ENCODE results near the gene ZNF677.
"Not testable (repeated sequence)": the region's sequence is repeated elsewhere in the genome, so short reads cannot be mapped to it uniquely, and the experiment has no call there.

The ZNF677 gene

GRCh38 chr19:53254411-53255341 is at the start of gene ZNF677:
Gene ZNF677 (minus strand): TSS chr19:53254873. CDS start chr19:53251550, 3,323 bp downstream.
- Mint-ChIP-seq H3K9me3 (peaks cover 47% of the 10 kb centered on the region), H3K4me1 (ENCODE audit: low read depth) (peaks cover 10% of the 10 kb centered on the region), H3K36me3 (ENCODE audit: low read depth) (peaks cover 48% of the 10 kb centered on the region), H3K27me3 (peaks cover 8% of the 10 kb centered on the region), H3K4me3 (peak within 1 kb of the TSS; percentile 86), H3K27ac (no peak within 1 kb of the TSS)

DNA sequence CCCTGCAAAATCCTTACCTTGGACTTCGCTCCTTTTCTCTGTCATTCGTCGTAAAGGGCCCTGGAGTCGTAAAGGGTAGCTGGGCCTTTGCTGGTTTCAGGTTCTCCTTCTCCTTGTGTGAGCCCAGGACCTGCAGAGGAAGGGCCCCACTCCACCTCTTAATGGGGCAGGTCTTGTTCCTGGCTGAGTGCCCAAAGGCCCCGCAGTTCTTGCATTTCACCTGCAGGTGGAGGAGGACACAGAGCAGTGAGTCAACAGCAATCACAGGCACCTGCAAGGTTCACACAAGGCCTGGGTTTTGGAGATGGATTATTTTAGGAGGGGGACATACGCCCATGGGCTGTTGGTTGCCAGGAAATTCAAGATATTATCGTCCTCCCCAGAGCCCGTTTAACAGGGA is 46.7 kb upstream of the ZNF677 start:
- not testable (repeated sequence) for H3K36me3 Mint-ChIP-seq (ENCODE audit: low read depth); H3K27me3 Mint-ChIP-seq; H3K4me3 Mint-ChIP-seq; H3K4me1 Mint-ChIP-seq (ENCODE audit: low read depth); H3K27ac Mint-ChIP-seq
- H3K9me3 Mint-ChIP-seq = peaks cover 19% of the 10 kb centered on the region

DNA sequence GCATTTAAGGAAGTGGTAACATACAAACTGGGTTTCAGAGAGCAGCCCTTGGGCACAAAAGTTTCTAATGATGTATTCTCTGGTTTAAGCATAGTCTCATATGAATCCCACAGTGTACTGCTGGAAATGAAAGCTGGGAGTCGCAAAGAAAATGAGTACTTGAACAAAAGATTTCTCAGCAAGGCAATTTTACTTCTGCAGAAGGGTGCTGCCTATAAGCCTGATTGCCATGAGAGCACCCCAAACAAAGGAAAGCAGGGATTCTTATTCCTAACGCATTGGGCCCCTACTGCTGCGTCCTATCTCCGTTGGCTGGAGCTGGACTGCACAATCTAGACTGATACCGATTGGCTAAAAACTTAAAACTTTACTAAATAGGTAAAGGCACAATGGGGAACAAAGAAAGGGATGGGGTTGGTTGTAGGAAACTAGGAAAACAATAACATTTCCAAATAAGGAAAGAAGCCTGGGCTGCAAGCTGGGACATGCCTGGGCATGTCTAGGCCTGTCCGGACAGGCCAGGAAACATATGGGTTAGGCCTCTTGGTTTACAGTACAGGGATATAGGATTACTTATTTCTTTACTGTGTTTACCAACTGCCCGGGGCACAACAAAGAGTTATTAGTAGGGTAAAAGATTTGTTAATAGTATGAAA is 40.2 kb upstream of the ZNF677 start:
- H3K9me3 Mint-ChIP-seq = peaks cover 41% of the 10 kb centered on the region
- H3K36me3 Mint-ChIP-seq (ENCODE audit: low read depth) = peaks cover 3% of the 10 kb centered on the region
- no peaks in the 10 kb centered on the region for H3K27me3 Mint-ChIP-seq
- H3K4me3 Mint-ChIP-seq = no peak overlapping the region
- no peaks in the 10 kb centered on the region for H3K4me1 Mint-ChIP-seq (ENCODE audit: low read depth)
- no peak overlapping the region for H3K27ac Mint-ChIP-seq

- H3K9me3 Mint-ChIP-seq = peaks cover 45% of the 10 kb centered on the region
- no peaks in the 10 kb centered on the region for H3K4me1 Mint-ChIP-seq (ENCODE audit: low read depth)
- H3K27ac Mint-ChIP-seq = no peak overlapping the region
- H3K4me3 Mint-ChIP-seq = no peak overlapping the region
- H3K36me3 Mint-ChIP-seq (ENCODE audit: low read depth) = peaks cover 3% of the 10 kb centered on the region
- H3K27me3 Mint-ChIP-seq = no peaks in the 10 kb centered on the region
These were observed 36.3 kb upstream of the ZNF677 start for GRCh38 chr19:53290758-53291549.

DNA sequence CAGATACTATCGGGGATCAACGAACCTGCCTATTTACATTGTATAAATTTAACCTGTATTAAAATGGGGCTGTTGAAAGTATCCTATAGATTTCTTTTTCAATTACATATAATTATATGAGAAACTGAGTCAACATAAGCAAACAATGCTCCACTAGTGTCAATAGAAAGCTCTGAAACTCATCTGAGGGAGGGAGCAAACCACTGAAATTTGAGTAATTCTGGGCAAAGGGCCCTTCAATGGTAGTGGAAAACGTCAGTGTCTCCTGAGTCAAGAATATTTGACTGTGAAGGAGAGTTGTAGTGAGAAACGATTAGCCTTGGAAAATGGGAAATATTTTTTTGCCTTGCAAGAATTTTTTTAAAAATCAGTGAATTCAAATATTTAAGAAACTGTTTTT is 30.4 kb upstream of the ZNF677 start:
- H3K9me3 Mint-ChIP-seq = peaks cover 23% of the 10 kb centered on the region
- no peaks in the 10 kb centered on the region for H3K27me3 Mint-ChIP-seq
- no peak overlapping the region for H3K4me3 Mint-ChIP-seq
- no peaks in the 10 kb centered on the region for H3K4me1 Mint-ChIP-seq (ENCODE audit: low read depth)
- no peaks in the 10 kb centered on the region for H3K36me3 Mint-ChIP-seq (ENCODE audit: low read depth)
- H3K27ac Mint-ChIP-seq = no peak overlapping the region

DNA sequence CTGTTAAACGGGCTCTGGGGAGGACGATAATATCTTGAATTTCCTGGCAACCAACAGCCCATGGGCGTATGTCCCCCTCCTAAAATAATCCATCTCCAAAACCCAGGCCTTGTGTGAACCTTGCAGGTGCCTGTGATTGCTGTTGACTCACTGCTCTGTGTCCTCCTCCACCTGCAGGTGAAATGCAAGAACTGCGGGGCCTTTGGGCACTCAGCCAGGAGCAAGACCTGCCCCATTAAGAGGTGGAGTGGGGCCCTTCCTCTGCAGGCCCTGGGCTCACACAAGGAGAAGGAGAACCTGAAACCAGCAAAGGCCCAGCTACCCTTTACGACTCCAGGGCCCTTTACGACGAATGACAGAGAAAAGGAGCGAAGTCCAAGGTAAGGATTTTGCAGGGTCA is 27.3 kb upstream of the ZNF677 start:
- not testable (repeated sequence) for H3K36me3 Mint-ChIP-seq (ENCODE audit: low read depth); H3K4me3 Mint-ChIP-seq; H3K27me3 Mint-ChIP-seq; H3K4me1 Mint-ChIP-seq (ENCODE audit: low read depth); H3K27ac Mint-ChIP-seq
- peaks cover 24% of the 10 kb centered on the region for H3K9me3 Mint-ChIP-seq

GRCh38 chr19:53275480-53275879 is 20.8 kb upstream of the ZNF677 start:
- H3K9me3 Mint-ChIP-seq = peaks cover 53% of the 10 kb centered on the region
- peaks cover 3% of the 10 kb centered on the region for H3K36me3 Mint-ChIP-seq (ENCODE audit: low read depth)
- no peak overlapping the region for H3K27ac Mint-ChIP-seq
- H3K4me3 Mint-ChIP-seq = no peak overlapping the region
- H3K4me1 Mint-ChIP-seq (ENCODE audit: low read depth) = no peaks in the 10 kb centered on the region
- peaks cover 4% of the 10 kb centered on the region for H3K27me3 Mint-ChIP-seq

DNA sequence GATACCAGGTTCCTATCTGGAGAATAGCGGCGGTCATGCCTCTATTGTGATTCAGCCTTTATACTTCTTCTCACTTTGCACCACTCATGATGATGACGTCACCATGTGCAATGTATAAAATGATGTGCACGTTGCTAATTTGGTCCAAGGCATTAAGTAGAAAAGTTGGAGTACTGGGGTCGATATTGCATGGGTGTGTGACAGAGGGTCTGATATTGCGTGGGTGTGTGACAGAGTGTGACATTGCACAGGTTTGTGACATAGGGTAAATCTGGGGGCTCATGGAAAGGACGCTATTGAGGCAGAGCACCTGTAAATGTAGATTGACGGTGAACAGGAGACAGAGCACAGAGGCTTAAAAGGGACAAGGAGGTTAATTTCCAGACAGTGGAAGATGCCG is 17.4 kb upstream of the ZNF677 start:
- no peaks in the 10 kb centered on the region for H3K4me1 Mint-ChIP-seq (ENCODE audit: low read depth)
- peaks cover 4% of the 10 kb centered on the region for H3K27me3 Mint-ChIP-seq
- H3K4me3 Mint-ChIP-seq = no peak overlapping the region
- peaks cover 7% of the 10 kb centered on the region for H3K36me3 Mint-ChIP-seq (ENCODE audit: low read depth)
- H3K9me3 Mint-ChIP-seq = peaks cover 50% of the 10 kb centered on the region
- no peak overlapping the region for H3K27ac Mint-ChIP-seq

DNA sequence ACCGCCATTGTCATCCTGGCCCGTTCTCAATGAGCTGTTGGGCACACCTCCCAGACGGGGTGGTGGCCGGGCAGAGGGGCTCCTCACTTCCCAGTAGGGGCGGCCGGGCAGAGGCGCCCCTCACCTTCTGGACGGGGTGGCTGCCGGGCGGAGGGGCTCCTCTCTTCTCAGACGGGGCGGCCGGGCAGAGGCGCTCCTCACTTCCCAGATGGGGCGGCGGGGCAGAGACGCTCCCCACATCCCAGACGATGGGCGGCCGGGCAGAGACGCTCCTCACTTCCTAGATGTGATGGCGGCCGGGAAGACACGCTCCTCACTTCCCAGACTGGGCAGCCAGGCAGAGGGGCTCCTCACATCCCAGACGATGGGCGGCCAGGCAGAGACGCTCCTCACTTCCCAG is 15.2 kb upstream of the ZNF677 start:
- H3K9me3 Mint-ChIP-seq = peaks cover 54% of the 10 kb centered on the region
- H3K27me3 Mint-ChIP-seq = peaks cover 13% of the 10 kb centered on the region

GRCh38 chr19:53267623-53268022 is 12.9 kb upstream of the ZNF677 start, which contains the start of gene VN1R4:
Gene VN1R4 (minus strand): TSS chr19:53267723. CDS start chr19:53267665, 58 bp downstream.
- H3K4me3 Mint-ChIP-seq; H3K4me1 Mint-ChIP-seq (ENCODE audit: low read depth); H3K27ac Mint-ChIP-seq: not testable (repeated sequence)
- Mint-ChIP-seq H3K9me3 (peaks cover 52% of the 10 kb centered on the region), H3K36me3 (ENCODE audit: low read depth) (peaks cover 15% of the 10 kb centered on the region), H3K27me3 (peaks cover 24% of the 10 kb centered on the region)

More for the DNA sequence above, 15.2 kb upstream of the ZNF677 start:
- H3K36me3 Mint-ChIP-seq (ENCODE audit: low read depth); H3K4me1 Mint-ChIP-seq (ENCODE audit: low read depth); H3K4me3 Mint-ChIP-seq; H3K27ac Mint-ChIP-seq: not testable (repeated sequence)

- Mint-ChIP-seq H3K4me1 (ENCODE audit: low read depth) (peaks cover 10% of the 10 kb centered on the region), H3K27me3 (peaks cover 16% of the 10 kb centered on the region), H3K9me3 (peaks cover 38% of the 10 kb centered on the region), H3K36me3 (ENCODE audit: low read depth) (peaks cover 19% of the 10 kb centered on the region)
- H3K4me3 Mint-ChIP-seq, H3K27ac Mint-ChIP-seq: not testable (repeated sequence)
These were observed 3.2 kb upstream of the ZNF677 start, which contains the start of gene VN1R2 for GRCh38 chr19:53257715-53258342. Gene VN1R2 (plus strand): TSS chr19:53258292. CDS start chr19:53258376, 84 bp downstream.

GRCh38 chr19:53246498-53246897 is 8.2 kb downstream of the ZNF677 start:
- Mint-ChIP-seq H3K4me3 (no peak overlapping the region), H3K9me3 (peaks cover 63% of the 10 kb centered on the region), H3K27ac (no peak overlapping the region)

DNA sequence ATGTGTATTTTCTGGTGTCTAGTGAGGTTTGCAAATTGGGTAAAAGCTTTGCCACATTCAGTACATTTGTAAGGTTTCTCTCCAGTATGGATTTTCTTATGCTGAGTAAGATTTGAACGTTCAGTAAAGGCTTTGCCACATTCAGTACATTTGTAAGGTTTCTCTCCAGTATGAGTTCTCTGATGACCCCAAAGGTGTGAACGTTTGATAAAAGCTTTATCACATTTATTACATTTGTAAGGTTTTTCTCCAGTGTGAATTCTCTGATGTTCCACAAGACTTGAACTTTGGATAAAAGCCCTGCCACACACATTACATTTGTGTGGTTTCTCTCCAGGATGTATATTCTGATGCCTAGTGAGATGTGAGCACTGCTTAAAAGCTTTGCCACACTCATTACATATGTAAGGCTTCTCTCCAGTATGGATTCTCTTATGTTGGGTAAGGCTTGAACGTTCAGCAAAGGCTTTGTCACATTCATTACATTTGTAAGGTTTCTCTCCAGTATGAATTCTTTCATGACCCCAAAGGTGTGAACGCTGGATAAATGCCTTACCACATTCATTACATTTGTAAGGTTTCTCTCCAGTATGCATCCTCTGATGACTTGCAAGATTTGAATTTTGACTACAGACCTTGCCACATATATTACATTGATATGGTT is 17.4 kb downstream of the ZNF677 start:
- Mint-ChIP-seq H3K27ac (no peak overlapping the region), H3K36me3 (ENCODE audit: low read depth) (peaks cover 62% of the 10 kb centered on the region), H3K4me3 (no peak overlapping the region), H3K27me3 (no peaks in the 10 kb centered on the region), H3K4me1 (ENCODE audit: low read depth) (no peaks in the 10 kb centered on the region), H3K9me3 (peaks cover 61% of the 10 kb centered on the region)

More at GRCh38 chr19:53246498-53246897, 8.2 kb downstream of the ZNF677 start:
- Mint-ChIP-seq H3K36me3 (ENCODE audit: low read depth) (peaks cover 88% of the 10 kb centered on the region), H3K4me1 (ENCODE audit: low read depth) (no peaks in the 10 kb centered on the region), H3K27me3 (no peaks in the 10 kb centered on the region)

GRCh38 chr19:53224606-53225005 is 30.1 kb downstream of the ZNF677 start:
- no peak overlapping the region for H3K27ac Mint-ChIP-seq
- no peaks in the 10 kb centered on the region for H3K4me1 Mint-ChIP-seq (ENCODE audit: low read depth)
- H3K9me3 Mint-ChIP-seq = peaks cover 39% of the 10 kb centered on the region
- no peaks in the 10 kb centered on the region for H3K27me3 Mint-ChIP-seq
- H3K36me3 Mint-ChIP-seq (ENCODE audit: low read depth) = peaks cover 40% of the 10 kb centered on the region
- H3K4me3 Mint-ChIP-seq = no peak overlapping the region

Data from stimulated activated naive CD8-positive, alpha-beta T cell treated with anti-CD3 and anti-CD28 coated beads, Interleukin-15, Interleukin-2, amounts not matched to agents 100 ng/mL and 50 ng/mL, for 24 hours (primary cell).